ENCODE measurements around the gene ATXN10.

GRCh38 chr22:45818424-45819085 is 146.9 kb downstream of the ATXN10 start:
- TF ChIP-seq, protein P1, sequence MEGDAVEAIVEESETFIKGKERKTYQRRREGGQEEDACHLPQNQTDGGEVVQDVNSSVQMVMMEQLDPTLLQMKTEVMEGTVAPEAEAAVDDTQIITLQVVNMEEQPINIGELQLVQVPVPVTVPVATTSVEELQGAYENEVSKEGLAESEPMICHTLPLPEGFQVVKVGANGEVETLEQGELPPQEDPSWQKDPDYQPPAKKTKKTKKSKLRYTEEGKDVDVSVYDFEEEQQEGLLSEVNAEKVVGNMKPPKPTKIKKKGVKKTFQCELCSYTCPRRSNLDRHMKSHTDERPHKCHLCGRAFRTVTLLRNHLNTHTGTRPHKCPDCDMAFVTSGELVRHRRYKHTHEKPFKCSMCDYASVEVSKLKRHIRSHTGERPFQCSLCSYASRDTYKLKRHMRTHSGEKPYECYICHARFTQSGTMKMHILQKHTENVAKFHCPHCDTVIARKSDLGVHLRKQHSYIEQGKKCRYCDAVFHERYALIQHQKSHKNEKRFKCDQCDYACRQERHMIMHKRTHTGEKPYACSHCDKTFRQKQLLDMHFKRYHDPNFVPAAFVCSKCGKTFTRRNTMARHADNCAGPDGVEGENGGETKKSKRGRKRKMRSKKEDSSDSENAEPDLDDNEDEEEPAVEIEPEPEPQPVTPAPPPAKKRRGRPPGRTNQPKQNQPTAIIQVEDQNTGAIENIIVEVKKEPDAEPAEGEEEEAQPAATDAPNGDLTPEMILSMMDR (IDR thresholded peaks at IDR 0.05; ENCODE audit: low read depth, low read length, poor library complexity, severe bottlenecking): no peak
- no peak for TF ChIP-seq EZH2phosphoT487 (IDR thresholded peaks at IDR 0.05; ENCODE audit: borderline replicate concordance, low read length)

Data from DOHH2 (cell line).